ENCODE results near the gene TCP10L.
A peak's percentile ranks its signal among the peaks of the same experiment; 100 is the strongest.

Gene TCP10L

GRCh38 chr21:32602099-32602498, 16.8 kb upstream of the TCP10L start:
- H4K91ac ChIP-seq (ENCODE audit: low read length) = no peak overlapping the region
- no peak overlapping the region for H3K18ac ChIP-seq (ENCODE audit: low read depth in 1 of 2, low read length in 2 of 2)
- peaks cover 28% of the 10 kb centered on the region for H3K79me1 ChIP-seq (replicated peaks; ENCODE audit: low read length, poor library complexity, severe bottlenecking)
- H3K4me2 ChIP-seq (ENCODE audit: low read length, poor library complexity, severe bottlenecking) = no peak overlapping the region
- WGBS = 93% methylated on average over 6 of the region's 6 CpGs
- DNase-seq = no peak
- H3K4ac ChIP-seq (ENCODE audit: low read depth in 1 of 2, low read length in 2 of 2) = no peak overlapping the region
- H3K27me3 ChIP-seq (ENCODE audit: control insufficient read depth in 1 of 2, insufficient read depth in 1 of 2, low read length in 2 of 2) = no peaks in the 10 kb centered on the region
- no peak overlapping the region for H3K9ac ChIP-seq (ENCODE audit: low read length)
- no peak overlapping the region for H3K4me3 ChIP-seq (ENCODE audit: insufficient read depth in 1 of 2, low read depth in 1 of 2, low read length in 2 of 2)
- no peak overlapping the region for H3K27ac ChIP-seq (ENCODE audit: low read length, poor library complexity, severe bottlenecking)
- no peak overlapping the region for H3K14ac ChIP-seq (ENCODE audit: low read length in 2 of 2)
- H2BK120ac ChIP-seq (ENCODE audit: low read depth, low read length) = no peak overlapping the region
- no peak overlapping the region for H2BK12ac ChIP-seq (ENCODE audit: low read length in 2 of 2)
- H3K4me1 ChIP-seq (ENCODE audit: control insufficient read depth, insufficient read depth, low read depth, low read length) = peaks cover 10% of the 10 kb centered on the region
- H2BK15ac ChIP-seq (ENCODE audit: low read depth, poor library complexity, severe bottlenecking) = no peak overlapping the region
- peaks cover 49 to 76% of the 10 kb centered on the region in 2 experiments for H3K36me3 ChIP-seq (ENCODE audit: control insufficient read depth in 1 of 2, insufficient read depth in 2 of 2, low read depth in 1 of 2, low read length in 2 of 2)
- no peak overlapping the region for H4K8ac ChIP-seq (ENCODE audit: low read length)
- H2AFZ ChIP-seq (ENCODE audit: low read depth, low read length) = no peak overlapping the region
- no peaks in the 10 kb centered on the region for H3K9me3 ChIP-seq (ENCODE audit: control insufficient read depth, low read length)
- no peak overlapping the region for H3K23ac ChIP-seq (ENCODE audit: low read length in 2 of 2)
- H2AK5ac ChIP-seq (ENCODE audit: low read length, severe bottlenecking) = no peak overlapping the region
- no peak overlapping the region for H2BK5ac ChIP-seq (ENCODE audit: low read depth, low read length, poor library complexity, severe bottlenecking)

GRCh38 chr21:32599526-32599925, 14.2 kb upstream of the TCP10L start:
- Histone ChIP-seq H3K27me3 (ENCODE audit: control insufficient read depth in 1 of 2, insufficient read depth in 1 of 2, low read length in 2 of 2) (no peaks in the 10 kb centered on the region), H4K91ac (ENCODE audit: low read length) (no peak overlapping the region), H3K36me3 (ENCODE audit: control insufficient read depth in 1 of 2, insufficient read depth in 2 of 2, low read depth in 1 of 2, low read length in 2 of 2) (peaks cover 32 to 51% of the 10 kb centered on the region in 2 experiments), H3K9ac (ENCODE audit: low read length) (no peak overlapping the region), H4K8ac (ENCODE audit: low read length) (no peak overlapping the region), H2BK120ac (ENCODE audit: low read depth, low read length) (no peak overlapping the region), H2BK5ac (ENCODE audit: low read depth, low read length, poor library complexity, severe bottlenecking) (no peak overlapping the region), H2AFZ (ENCODE audit: low read depth, low read length) (no peak overlapping the region), H2BK15ac (ENCODE audit: low read depth, poor library complexity, severe bottlenecking) (no peak overlapping the region), H3K14ac (ENCODE audit: low read length in 2 of 2) (no peak overlapping the region), H3K79me1 (replicated peaks; ENCODE audit: low read length, poor library complexity, severe bottlenecking) (peaks cover 12% of the 10 kb centered on the region), H3K4me3 (ENCODE audit: insufficient read depth in 1 of 2, low read depth in 1 of 2, low read length in 2 of 2) (no peak overlapping the region), H2AK5ac (ENCODE audit: low read length, severe bottlenecking) (no peak overlapping the region), H3K18ac (ENCODE audit: low read depth in 1 of 2, low read length in 2 of 2) (no peak overlapping the region), H3K23ac (ENCODE audit: low read length in 2 of 2) (no peak overlapping the region), H2BK12ac (ENCODE audit: low read length in 2 of 2) (no peak overlapping the region), H3K9me3 (ENCODE audit: control insufficient read depth, low read length) (no peaks in the 10 kb centered on the region), H3K4ac (ENCODE audit: low read depth in 1 of 2, low read length in 2 of 2) (no peak overlapping the region), H3K27ac (ENCODE audit: low read length, poor library complexity, severe bottlenecking) (no peak overlapping the region), H3K4me2 (ENCODE audit: low read length, poor library complexity, severe bottlenecking) (no peak overlapping the region), H3K4me1 (ENCODE audit: control insufficient read depth, insufficient read depth, low read depth, low read length) (peaks cover 10% of the 10 kb centered on the region)
- WGBS = 97% methylated on average over 8 of the region's 8 CpGs
- DNase-seq = no peak

GRCh38 chr21:32599091-32599490, 13.8 kb upstream of the TCP10L start:
- Histone ChIP-seq H3K4me1 (ENCODE audit: control insufficient read depth, insufficient read depth, low read depth, low read length) (peaks cover 10% of the 10 kb centered on the region), H4K8ac (ENCODE audit: low read length) (no peak overlapping the region), H2AK5ac (ENCODE audit: low read length, severe bottlenecking) (no peak overlapping the region), H2BK12ac (ENCODE audit: low read length in 2 of 2) (no peak overlapping the region), H2AFZ (ENCODE audit: low read depth, low read length) (no peak overlapping the region), H3K18ac (ENCODE audit: low read depth in 1 of 2, low read length in 2 of 2) (no peak overlapping the region), H3K27ac (ENCODE audit: low read length, poor library complexity, severe bottlenecking) (no peak overlapping the region), H3K27me3 (ENCODE audit: control insufficient read depth in 1 of 2, insufficient read depth in 1 of 2, low read length in 2 of 2) (no peaks in the 10 kb centered on the region), H2BK15ac (ENCODE audit: low read depth, poor library complexity, severe bottlenecking) (no peak overlapping the region), H2BK5ac (ENCODE audit: low read depth, low read length, poor library complexity, severe bottlenecking) (no peak overlapping the region), H3K4me2 (ENCODE audit: low read length, poor library complexity, severe bottlenecking) (no peak overlapping the region), H3K9me3 (ENCODE audit: control insufficient read depth, low read length) (no peaks in the 10 kb centered on the region), H3K23ac (ENCODE audit: low read length in 2 of 2) (no peak overlapping the region), H3K36me3 (ENCODE audit: control insufficient read depth in 1 of 2, insufficient read depth in 2 of 2, low read depth in 1 of 2, low read length in 2 of 2) (peaks cover 27 to 46% of the 10 kb centered on the region in 2 experiments), H3K4ac (ENCODE audit: low read depth in 1 of 2, low read length in 2 of 2) (no peak overlapping the region), H2BK120ac (ENCODE audit: low read depth, low read length) (no peak overlapping the region), H3K14ac (ENCODE audit: low read length in 2 of 2) (no peak overlapping the region), H3K79me1 (replicated peaks; ENCODE audit: low read length, poor library complexity, severe bottlenecking) (peaks cover 9% of the 10 kb centered on the region), H4K91ac (ENCODE audit: low read length) (no peak overlapping the region), H3K9ac (ENCODE audit: low read length) (no peak overlapping the region), H3K4me3 (ENCODE audit: insufficient read depth in 1 of 2, low read depth in 1 of 2, low read length in 2 of 2) (no peak overlapping the region)
- DNase-seq = no peak
- WGBS = 100% methylated on average over 2 of the region's 5 CpGs

- WGBS = 2% methylated on average over 5 of the region's 6 CpGs
These were observed 11.9 kb upstream of the TCP10L start for GRCh38 chr21:32597205-32597604.

More at GRCh38 chr21:32597205-32597604, 11.9 kb upstream of the TCP10L start:
- Histone ChIP-seq H3K27ac (ENCODE audit: low read length, poor library complexity, severe bottlenecking) (no peak overlapping the region), H2BK15ac (ENCODE audit: low read depth, poor library complexity, severe bottlenecking) (no peak overlapping the region), H3K4me3 (ENCODE audit: insufficient read depth in 1 of 2, low read depth in 1 of 2, low read length in 2 of 2) (no peak overlapping the region), H2AFZ (ENCODE audit: low read depth, low read length) (no peak overlapping the region), H4K8ac (ENCODE audit: low read length) (no peak overlapping the region), H3K79me1 (replicated peaks; ENCODE audit: low read length, poor library complexity, severe bottlenecking) (peaks cover 5% of the 10 kb centered on the region), H3K36me3 (ENCODE audit: control insufficient read depth in 1 of 2, insufficient read depth in 2 of 2, low read depth in 1 of 2, low read length in 2 of 2) (peaks cover 12 to 27% of the 10 kb centered on the region in 2 experiments), H3K27me3 (ENCODE audit: control insufficient read depth in 1 of 2, insufficient read depth in 1 of 2, low read length in 2 of 2) (no peaks in the 10 kb centered on the region), H3K4me2 (ENCODE audit: low read length, poor library complexity, severe bottlenecking) (no peak overlapping the region), H3K4me1 (ENCODE audit: control insufficient read depth, insufficient read depth, low read depth, low read length) (peaks cover 10% of the 10 kb centered on the region), H4K91ac (ENCODE audit: low read length) (no peak overlapping the region), H3K4ac (ENCODE audit: low read depth in 1 of 2, low read length in 2 of 2) (no peak overlapping the region), H2BK12ac (ENCODE audit: low read length in 2 of 2) (peak overlapping the region in 1 of 2 experiments; percentile 47), H2BK5ac (ENCODE audit: low read depth, low read length, poor library complexity, severe bottlenecking) (no peak overlapping the region), H2BK120ac (ENCODE audit: low read depth, low read length) (no peak overlapping the region), H3K23ac (ENCODE audit: low read length in 2 of 2) (no peak overlapping the region), H3K18ac (ENCODE audit: low read depth in 1 of 2, low read length in 2 of 2) (no peak overlapping the region), H3K14ac (ENCODE audit: low read length in 2 of 2) (no peak overlapping the region), H3K9ac (ENCODE audit: low read length) (peak overlapping the region; percentile 39), H2AK5ac (ENCODE audit: low read length, severe bottlenecking) (no peak overlapping the region), H3K9me3 (ENCODE audit: control insufficient read depth, low read length) (no peaks in the 10 kb centered on the region)
- DNase-seq = peak; percentile 82
